ENCODE results near the gene DENND6B. TPM values are rescaled to one million over a fixed set of nuclear protein-coding genes. Genes with fewer than 3 reads are reported as not detected.
A peak's percentile ranks its signal among the peaks of the same experiment; 100 is the strongest.
"Not testable (repeated sequence)": the region's sequence is repeated elsewhere in the genome, so short reads cannot be mapped to it uniquely, and the experiment has no call there.

Gene DENND6B
- 1 to 10 TPM; 1.8 to 6.9 (median 5.4) TPM for total RNA-seq

GRCh38 chr22:50326956-50327710 is at the start of gene DENND6B:
DENND6B (minus strand) TSS chr22:50327012; CDS start chr22:50326988, 24 bp downstream.
- H3K27me3 ChIP-seq: no peaks in the 10 kb centered on the region
- H3K9me3 ChIP-seq: no peaks in the 10 kb centered on the region
- TF ChIP-seq, protein P1, sequence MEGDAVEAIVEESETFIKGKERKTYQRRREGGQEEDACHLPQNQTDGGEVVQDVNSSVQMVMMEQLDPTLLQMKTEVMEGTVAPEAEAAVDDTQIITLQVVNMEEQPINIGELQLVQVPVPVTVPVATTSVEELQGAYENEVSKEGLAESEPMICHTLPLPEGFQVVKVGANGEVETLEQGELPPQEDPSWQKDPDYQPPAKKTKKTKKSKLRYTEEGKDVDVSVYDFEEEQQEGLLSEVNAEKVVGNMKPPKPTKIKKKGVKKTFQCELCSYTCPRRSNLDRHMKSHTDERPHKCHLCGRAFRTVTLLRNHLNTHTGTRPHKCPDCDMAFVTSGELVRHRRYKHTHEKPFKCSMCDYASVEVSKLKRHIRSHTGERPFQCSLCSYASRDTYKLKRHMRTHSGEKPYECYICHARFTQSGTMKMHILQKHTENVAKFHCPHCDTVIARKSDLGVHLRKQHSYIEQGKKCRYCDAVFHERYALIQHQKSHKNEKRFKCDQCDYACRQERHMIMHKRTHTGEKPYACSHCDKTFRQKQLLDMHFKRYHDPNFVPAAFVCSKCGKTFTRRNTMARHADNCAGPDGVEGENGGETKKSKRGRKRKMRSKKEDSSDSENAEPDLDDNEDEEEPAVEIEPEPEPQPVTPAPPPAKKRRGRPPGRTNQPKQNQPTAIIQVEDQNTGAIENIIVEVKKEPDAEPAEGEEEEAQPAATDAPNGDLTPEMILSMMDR (IDR thresholded peaks at IDR 0.05): peak; percentile 22 to 98 (median 34)
- TF ChIP-seq POLR2A (IDR thresholded peaks at IDR 0.05): no peak
- peak; percentile 41 to 64 (median 59) for TF ChIP-seq POLR2AphosphoS5 (IDR thresholded peaks at IDR 0.05)
- no peaks in the 10 kb centered on the region for H3K36me3 ChIP-seq
- H3K4me3 ChIP-seq: peak within 1 kb of the TSS; percentile 77 to 92 (median 81)
- peak in 1 of 2 donors; percentile 69 for DNase-seq (ENCODE audit: low spot score in 2 of 2)
- H3K27ac ChIP-seq: peak within 1 kb of the TSS; percentile 94 to 97
- H3K4me1 ChIP-seq: peaks cover 0 to 8% of the 10 kb centered on the region in 2 donors
- intact Hi-C loops (cut with DNase I; ENCODE audit: low total_unique reads): loop anchor here (5.0 kb wide), 1 partner anchor 55 kb away; the partner anchor contains the start of gene MAPK11

DNA sequence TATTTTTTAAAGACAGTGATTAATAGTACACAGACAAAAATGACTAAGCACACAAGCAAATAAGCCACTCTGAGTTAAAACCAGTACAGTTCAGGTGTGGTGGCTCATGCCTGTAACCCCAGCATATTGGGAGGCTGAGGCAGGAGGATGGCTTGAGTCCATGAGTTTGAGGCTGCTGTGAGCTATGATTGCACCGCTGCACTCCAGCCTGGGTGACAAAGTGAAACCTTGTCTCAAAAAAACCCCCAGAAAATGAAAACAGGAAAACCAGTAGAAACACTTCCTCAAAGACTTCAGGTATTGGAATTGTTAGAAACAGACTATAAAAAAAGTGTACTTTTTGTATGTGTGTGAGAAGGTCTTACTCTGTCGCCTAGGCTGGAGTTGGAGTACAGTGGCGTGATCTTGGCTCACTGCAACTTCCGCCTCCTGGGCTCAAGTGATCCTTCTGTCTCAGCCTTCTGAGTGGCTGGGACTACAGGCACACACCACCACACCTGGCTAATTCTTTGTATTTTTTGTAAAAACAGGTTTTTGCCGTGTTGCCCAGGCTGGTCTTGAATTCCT is 49.4 kb upstream of the DENND6B start:
- Histone ChIP-seq H3K4me3 (no peak overlapping the region), H3K4me1 (no peaks in the 10 kb centered on the region), H3K9me3 (no peaks in the 10 kb centered on the region), H3K27ac (no peak overlapping the region), H3K27me3 (no peaks in the 10 kb centered on the region), H3K36me3 (no peaks in the 10 kb centered on the region)
- intact Hi-C loops (cut with DNase I; ENCODE audit: low total_unique reads): no loop called here
- TF ChIP-seq, protein P1 (IDR thresholded peaks at IDR 0.05): no peak
- no peak for TF ChIP-seq POLR2A (IDR thresholded peaks at IDR 0.05)
- TF ChIP-seq POLR2AphosphoS5 (IDR thresholded peaks at IDR 0.05): no peak
- DNase-seq (ENCODE audit: low spot score in 2 of 2): no peak

GRCh38 chr22:50371101-50371648 is 44.4 kb upstream of the DENND6B start:
- intact Hi-C loops (cut with DNase I; ENCODE audit: low total_unique reads): no loop called here
- TF ChIP-seq POLR2AphosphoS5 (IDR thresholded peaks at IDR 0.05) (no peak), POLR2A (IDR thresholded peaks at IDR 0.05) (no peak)
- TF ChIP-seq, protein P1 (IDR thresholded peaks at IDR 0.05): no peak
- H3K9me3 ChIP-seq: no peaks in the 10 kb centered on the region
- no peak overlapping the region for H3K27ac ChIP-seq
- H3K4me3 ChIP-seq: no peak overlapping the region
- no peak for DNase-seq (ENCODE audit: low spot score in 2 of 2)
- H3K4me1 ChIP-seq: no peaks in the 10 kb centered on the region
- no peaks in the 10 kb centered on the region for H3K36me3 ChIP-seq
- no peaks in the 10 kb centered on the region for H3K27me3 ChIP-seq

GRCh38 chr22:50367778-50368500 is 41.1 kb upstream of the DENND6B start:
- no peaks in the 10 kb centered on the region for H3K27me3 ChIP-seq
- H3K36me3 ChIP-seq: no peaks in the 10 kb centered on the region
- no peaks in the 10 kb centered on the region for H3K4me1 ChIP-seq
- intact Hi-C loops (cut with DNase I; ENCODE audit: low total_unique reads): no loop called here
- no peaks in the 10 kb centered on the region for H3K9me3 ChIP-seq
- TF ChIP-seq POLR2AphosphoS5 (IDR thresholded peaks at IDR 0.05) (no peak), POLR2A (IDR thresholded peaks at IDR 0.05) (no peak)
- TF ChIP-seq, protein P1 (IDR thresholded peaks at IDR 0.05): no peak
- DNase-seq (ENCODE audit: low spot score in 2 of 2): no peak
- no peak overlapping the region for H3K4me3 ChIP-seq
- H3K27ac ChIP-seq: no peak overlapping the region

DNA sequence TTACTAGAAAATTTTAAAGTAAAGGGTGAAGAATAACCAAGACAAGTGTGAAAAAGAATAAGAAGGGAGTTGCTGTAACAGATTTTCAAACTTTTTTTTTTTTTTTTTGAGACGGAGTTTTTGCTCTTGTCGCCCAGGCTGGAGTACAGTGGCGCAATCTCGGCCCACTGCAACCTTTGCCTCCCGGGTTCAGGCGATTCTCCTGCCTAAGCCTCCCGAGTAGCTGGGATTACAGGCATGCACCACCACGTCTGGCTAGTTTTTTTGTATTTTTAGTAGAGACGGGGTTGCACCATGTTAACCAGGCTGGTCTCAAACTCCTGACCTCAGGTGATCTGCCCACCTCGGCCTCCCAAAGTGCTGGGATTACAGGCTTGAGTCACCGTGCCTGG is 37.0 kb upstream of the DENND6B start:
- H3K27me3 ChIP-seq: not testable (repeated sequence)

More for the DNA sequence above, 37.0 kb upstream of the DENND6B start:
- DNase-seq (ENCODE audit: low spot score in 2 of 2); H3K4me3 ChIP-seq; intact Hi-C loops (cut with DNase I; ENCODE audit: low total_unique reads); H3K9me3 ChIP-seq; H3K27ac ChIP-seq; H3K4me1 ChIP-seq; H3K36me3 ChIP-seq: not testable (repeated sequence)
